HCT116 (cell line): ENCODE measurements around the gene FRMD4B. TPM values are rescaled to one million over a fixed set of nuclear protein-coding genes. Genes with fewer than 3 reads are reported as not detected.

Experiments used
- ATAC-seq: fragments of 200-7000 bp; cut with Tn5 transposase; 2 replicates; pipeline ENCODE4 v1.9.1; 2020; ENCODE audit warnings: mild to moderate bottlenecking, moderate library complexity
- BruUV-seq: library from RNA; stranded (reverse); fragments of 400-500 nt; replicated peaks from 2 replicates; lab custom pipeline; 2021; lab: Mats Ljungman, UMichigan
- CTCF ChIA-PET: fragments of 300-600 bp; sonication (Branson Sonifier 250); formaldehyde crosslinking; loops from one replicate; lab custom pipeline; 2021; ENCODE audit warnings: antibody characterized with exemption; lab: Charles Lee
- POLR2A ChIA-PET: fragments of 300-600, 350-600 bp; sonication (Branson Sonifier 250); formaldehyde crosslinking; loops from one replicate; lab custom pipeline; 2021; ENCODE audit warnings: antibody characterized with exemption; lab: Charles Lee
- RAD21 ChIA-PET, 2 experiments: fragments of 300-600 bp; sonication (Branson Sonifier 250); formaldehyde crosslinking; loops; one replicate each; lab custom pipeline; 2023; ENCODE audit warnings: low total read pairs in 2 of 2; ENCODE audit not compliant: uncharacterized antibody in 2 of 2, unreplicated experiment in 2 of 2, low non-redundant PET in 1 of 2; lab: Charles Lee
- DNase-seq: peaks from one replicate; pipeline ENCODE4 v3.0.0-alpha.2; 2010; ENCODE audit warnings: low read depth, low spot score
- H2AFZ ChIP-seq: fragments of 200-600 bp; shearing (Covaris generic), sonication (generic); 2 replicates; pipeline ENCODE4 v1.6.1; 2017; ENCODE audit warnings: low read depth, mixed run types, mixed read lengths, antibody characterized with exemption, low read length; ENCODE audit not compliant: poor library complexity, severe bottlenecking
- H3K27ac ChIP-seq: 2 replicates; pipeline ENCODE4 v1.5.1; 2012; ENCODE audit warnings: low read depth, low read length
- H3K27me3 ChIP-seq: fragments of 200-600 bp; sonication (generic); 2 replicates; pipeline ENCODE4 v1.6.1; 2016; ENCODE audit warnings: mixed run types, low read length, mixed read lengths; ENCODE audit not compliant: insufficient read depth
- H3K36me3 ChIP-seq, 2 experiments: fragments of 200-500 bp in 1 of 2; fragments of 200-600 bp in 1 of 2; sonication (Bioruptor generic) in 1 of 2; sonication (generic) in 1 of 2; 2 replicates each; pipeline versions ENCODE4 v1.5.1 to v1.6.1; 2014 to 2016; ENCODE audit warnings: low read length in 2 of 2, inconsistent platforms in 1 of 2, mixed read lengths in 1 of 2, mixed run types in 1 of 2; ENCODE audit not compliant: insufficient read depth in 2 of 2, control insufficient read depth in 1 of 2
- H3K4me1 ChIP-seq, 2 experiments: fragments of 200-600 bp in 1 of 2; sonication (generic) in 1 of 2; 2 replicates each; pipeline versions ENCODE4 v1.5.1 to v1.6.1; 2012 to 2017; ENCODE audit warnings: low read length in 2 of 2, inconsistent platforms in 1 of 2, mild to moderate bottlenecking in 1 of 2, mixed read lengths in 1 of 2, mixed run types in 1 of 2, moderate library complexity in 1 of 2; ENCODE audit not compliant: insufficient read depth in 2 of 2, control insufficient read depth in 1 of 2
- H3K4me2 ChIP-seq: fragments of 200-600 bp; sonication (generic); 2 replicates; pipeline ENCODE4 v1.6.1; 2017; ENCODE audit warnings: mixed run types, low read length, mixed read lengths
- H3K4me3 ChIP-seq, 2 experiments: fragments of 200-600 bp in 1 of 2; sonication (generic) in 1 of 2; replicated peaks in 1 of 2; 2 replicates each; pipeline ENCODE4 v1.5.1; 2011 to 2016; ENCODE audit warnings: low read length in 2 of 2, control low read depth in 1 of 2, low read depth in 1 of 2, mild to moderate bottlenecking in 1 of 2, mixed read lengths in 1 of 2, mixed run types in 1 of 2
- H3K79me2 ChIP-seq: fragments of 200-600 bp; sonication (generic); 2 replicates; pipeline ENCODE4 v1.6.1; 2017; ENCODE audit warnings: mild to moderate bottlenecking, mixed run types, low read length, moderate library complexity, mixed read lengths; ENCODE audit not compliant: insufficient read depth
- H3K9ac ChIP-seq: fragments of 200-600 bp; sonication (generic); 2 replicates; pipeline ENCODE4 v1.6.1; 2016; ENCODE audit warnings: low read length, mixed read lengths
- H3K9me2 ChIP-seq: fragments of 200-600 bp; sonication (generic), shearing (Covaris generic); 2 replicates; pipeline ENCODE4 v1.6.1; 2017; ENCODE audit warnings: mixed run types, mild to moderate bottlenecking, moderate library complexity; ENCODE audit not compliant: insufficient read depth
- H3K9me3 ChIP-seq, 2 experiments: fragments of 200-500 bp in 1 of 2; fragments of 200-600 bp in 1 of 2; sonication (Bioruptor generic) in 1 of 2; sonication (generic) in 1 of 2; 2 replicates each; pipeline ENCODE4 v1.6.1; 2014 to 2017; ENCODE audit warnings: low read length in 2 of 2, mixed read lengths in 2 of 2, inconsistent platforms in 1 of 2, low read depth in 1 of 2, mild to moderate bottlenecking in 1 of 2, mixed run types in 1 of 2, moderate library complexity in 1 of 2; ENCODE audit not compliant: control insufficient read depth in 1 of 2, insufficient read depth in 1 of 2
- H4K20me1 ChIP-seq: fragments of 200-600 bp; sonication (generic), shearing (Covaris generic); 2 replicates; pipeline ENCODE4 v1.6.1; 2017; ENCODE audit warnings: mixed run types, mild to moderate bottlenecking, moderate library complexity; ENCODE audit not compliant: insufficient read depth
- CTCF ChIP-seq, 3 experiments: fragments of 200-600 bp in 1 of 3; sonication (generic) in 1 of 3; IDR thresholded peaks in 2 of 3; conservative IDR thresholded peaks in 1 of 3; 2 replicates each; pipeline ENCODE4 v1.5.1; 2012 to 2017; ENCODE audit warnings: low read depth in 2 of 3, low read length in 2 of 3, antibody characterized with exemption in 1 of 3, borderline replicate concordance in 1 of 3, control low read depth in 1 of 3, mild to moderate bottlenecking in 1 of 3, mixed read lengths in 1 of 3, mixed run types in 1 of 3, moderate library complexity in 1 of 3; ENCODE audit not compliant: insufficient read depth in 1 of 3
- FOSL1 ChIP-seq: IDR thresholded peaks from 2 replicates; pipeline ENCODE4 v1.6.1; 2012; ENCODE audit warnings: low read depth
- MAX ChIP-seq: IDR thresholded peaks from 2 replicates; pipeline ENCODE4 v1.6.1; 2012
- SIN3A ChIP-seq: IDR thresholded peaks from 2 replicates; pipeline ENCODE4 v1.6.1; 2012; ENCODE audit warnings: low read depth
- YY1 ChIP-seq: IDR thresholded peaks from 2 replicates; pipeline ENCODE4 v1.6.1; 2011; ENCODE audit warnings: low read length, low read depth, moderate library complexity, mild to moderate bottlenecking; ENCODE audit not compliant: insufficient replicate concordance; ENCODE audit errors: extremely low read depth
- intact Hi-C: fragments of 100-400 bp; cut with micrococcal nuclease; formaldehyde crosslinking; loops from 2 replicates; pipeline ENCODE4 v1.10.0; 2022
- total RNA-seq: library from RNA; stranded (reverse); gene quantifications from one replicate; pipeline ENCODE4 v1.2.1, GENCODE V29; 2021; ENCODE audit not compliant: unreplicated experiment

Gene FRMD4B
- total RNA-seq, 1 experiment from 2014 or later = 2.0 TPM

GRCh38 chr3:69219101-69219708 is 166.7 kb downstream of the FRMD4B start:
- no peaks in the 10 kb centered on the region for H3K27me3 ChIP-seq
- no peaks in the 10 kb centered on the region for H3K36me3 ChIP-seq
- H2AFZ ChIP-seq = no peak overlapping the region
- H3K9me3 ChIP-seq = no peaks in the 10 kb centered on the region
- DNase-seq = no peak
- RAD21 ChIA-PET = no interaction called here
- H3K9ac ChIP-seq = no peak overlapping the region
- H3K9me2 ChIP-seq = no peaks in the 10 kb centered on the region
- H3K4me1 ChIP-seq = no peaks in the 10 kb centered on the region
- no peak for ATAC-seq
- TF ChIP-seq CTCF (IDR thresholded peaks at IDR 0.05 in 2 of 3, conservative IDR thresholded peaks at IDR 0.05 in 1 of 3; ENCODE audit: borderline replicate concordance in 1 of 3, insufficient read depth in 1 of 3, low read depth in 2 of 3, low read length in 2 of 3) = no peak
- no peak for TF ChIP-seq SIN3A
- TF ChIP-seq YY1 = no peak
- TF ChIP-seq MAX = no peak
- no peaks in the 10 kb centered on the region for H4K20me1 ChIP-seq
- intact Hi-C loops = no loop called here
- no peak overlapping the region for H3K4me3 ChIP-seq
- CTCF ChIA-PET = interaction anchor here (1.1 kb wide), 1 partner anchor 56 kb away, joined by 3 read pairs; no protein-coding TSS in a partner anchor
- BruUV-seq = no TSS peak
- POLR2A ChIA-PET = no interaction called here
- no peak overlapping the region for H3K27ac ChIP-seq
- H3K4me2 ChIP-seq = no peak overlapping the region
- no peaks in the 10 kb centered on the region for H3K79me2 ChIP-seq

- DNase-seq (no peak), ATAC-seq (no peak)
- Histone ChIP-seq H3K27me3 (no peaks in the 10 kb centered on the region), H3K9me3 (no peaks in the 10 kb centered on the region), H4K20me1 (no peaks in the 10 kb centered on the region), H3K4me1 (no peaks in the 10 kb centered on the region), H3K79me2 (no peaks in the 10 kb centered on the region), H3K9ac (no peak overlapping the region), H2AFZ (no peak overlapping the region), H3K27ac (no peak overlapping the region), H3K4me2 (no peak overlapping the region), H3K4me3 (no peak overlapping the region), H3K9me2 (no peaks in the 10 kb centered on the region), H3K36me3 (no peaks in the 10 kb centered on the region)
- no TSS peak for BruUV-seq
- ChIA-PET POLR2A (no interaction called here), CTCF (interaction anchor here (1.1 kb wide), 1 partner anchor 55 kb away, joined by 3 read pairs; no protein-coding TSS in a partner anchor), RAD21 (no interaction called here)
- no peak for TF ChIP-seq FOSL1
- intact Hi-C loops = no loop called here
Observed at GRCh38 chr3:69218079-69218478, 167.8 kb downstream of the FRMD4B start.
